AG08395 (cell line): Measurements from ENCODE around the gene PLEKHH2.

ENCODE experiments used
- DNase-seq: peaks from one replicate; pipeline ENCODE4 v3.0.0; 2012; ENCODE audit warnings: mixed read lengths, low spot score

The PLEKHH2 gene

GRCh38 chr2:43812006-43812405, 174.9 kb downstream of the PLEKHH2 start:
- no peak for DNase-seq

- no peak for DNase-seq
Measured at GRCh38 chr2:43812947-43813346, 175.9 kb downstream of the PLEKHH2 start.

DNA sequence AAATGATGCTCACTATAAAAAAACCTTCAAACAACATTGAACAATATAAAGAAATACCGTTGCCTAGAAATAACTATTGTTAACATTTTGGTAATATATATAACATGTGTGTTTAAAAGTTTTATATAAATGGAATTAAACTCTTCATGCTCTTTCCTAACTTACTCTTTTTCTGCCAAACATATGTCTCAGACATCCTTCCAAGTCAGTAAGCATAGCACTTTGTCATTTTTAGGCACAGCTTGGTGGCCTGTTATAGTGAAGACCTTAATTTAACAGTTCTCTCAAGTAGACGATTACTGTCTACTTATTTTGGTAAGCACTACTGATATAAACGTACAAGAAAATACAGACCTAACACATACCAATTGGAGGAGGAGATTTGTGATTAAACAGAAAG, 177.7 kb downstream of the PLEKHH2 start:
- DNase-seq: no peak
